K562 (cell line): Measurements from ENCODE around the gene ATXN10. TPM values are rescaled to one million over a fixed set of nuclear protein-coding genes. Genes with fewer than 3 reads are reported as not detected.

ENCODE experiments used
- ATAC-seq: fragments of 200-7000 bp; cut with Tn5 transposase; 3 replicates; pipeline ENCODE4 v1.9.1; 2020; ENCODE audit warnings: moderate library complexity
- BruUV-seq: library from RNA; stranded (reverse); fragments of 400-500 nt; replicated peaks from 2 replicates; lab custom pipeline; 2021; lab: Mats Ljungman, UMichigan
- CTCF ChIA-PET: fragments of 300-600 bp; formaldehyde crosslinking; extraction: SDS; loops from one replicate; lab custom pipeline; 2021; ENCODE audit warnings: low intra/inter-chr PET ratio; lab: Yijun Ruan, JAX
- POLR2A ChIA-PET: fragments of 300-600, 350-650 bp; sonication (Branson Sonifier 250); formaldehyde crosslinking; extraction: SDS; loops from one replicate; lab custom pipeline; 2021; ENCODE audit warnings: antibody characterized with exemption, inconsistent platforms; lab: Yijun Ruan, JAX
- DNase-seq, 4 experiments: peaks; one replicate each; pipeline versions ENCODE4 v3.0.0 to v3.0.0-alpha.2; 2011 to 2018; ENCODE audit warnings: low spot score in 3 of 4, mixed read lengths in 3 of 4; ENCODE audit errors: extremely low read depth in 1 of 4
- FAIRE-seq: peaks from 2 replicates; lab custom pipeline; 2011; peaks lifted over from hg19 to GRCh38; lab: Jason Lieb, UNC
- H2AFZ ChIP-seq: 2 replicates; pipeline ENCODE4 v1.6.0; 2011; ENCODE audit warnings: low read depth, low read length, control low read depth, inconsistent platforms
- H3K27ac ChIP-seq: fragments of 200-600 bp; 3 replicates; pipeline ENCODE4 v1.8.0; 2011; ENCODE audit warnings: low read depth, mild to moderate bottlenecking, control low read depth, inconsistent platforms, low read length, moderate library complexity, mixed read lengths; ENCODE audit errors: extremely low read depth
- H3K27me3 ChIP-seq, 2 experiments: fragments of 300-600 bp in 1 of 2; 2 replicates in 1 of 2; 3 replicates in 1 of 2; pipeline versions ENCODE4 v1.6.0 to v1.8.0; 2011; ENCODE audit warnings: inconsistent platforms in 2 of 2, low read length in 2 of 2, mild to moderate bottlenecking in 1 of 2, mixed read lengths in 1 of 2, moderate library complexity in 1 of 2; ENCODE audit not compliant: control insufficient read depth in 2 of 2, insufficient read depth in 2 of 2
- H3K36me3 ChIP-seq: fragments of 300-600 bp; 3 replicates; pipeline ENCODE4 v1.8.0; 2011; ENCODE audit warnings: mild to moderate bottlenecking, low read length, inconsistent platforms; ENCODE audit not compliant: control insufficient read depth, insufficient read depth
- H3K4me1 ChIP-seq, 2 experiments: fragments of 200-600 bp in 1 of 2; replicated peaks in 1 of 2; 2 replicates in 1 of 2; 3 replicates in 1 of 2; pipeline versions ENCODE4 v1.5.1 to v1.8.0; 2011; ENCODE audit warnings: inconsistent platforms in 2 of 2, low read length in 2 of 2, mild to moderate bottlenecking in 1 of 2, mixed read lengths in 1 of 2, moderate library complexity in 1 of 2; ENCODE audit not compliant: control insufficient read depth in 2 of 2, insufficient read depth in 2 of 2
- H3K4me2 ChIP-seq: 2 replicates; pipeline ENCODE4 v1.6.1; 2011; ENCODE audit warnings: low read length, control low read depth, inconsistent platforms, mixed read lengths; ENCODE audit not compliant: insufficient read depth
- H3K4me3 ChIP-seq: fragments of 200-600 bp; sonication (generic), shearing (Covaris generic); 2 replicates; pipeline ENCODE4 v1.5.1; 2016; ENCODE audit warnings: control low read depth, inconsistent platforms
- H3K79me2 ChIP-seq: fragments of 200-600 bp; 3 replicates; pipeline ENCODE4 v1.8.0; 2011; ENCODE audit warnings: low read length, inconsistent platforms; ENCODE audit not compliant: control insufficient read depth, insufficient read depth
- H3K9ac ChIP-seq, 2 experiments: 2 replicates each; pipeline versions ENCODE4 v1.6.0 to v1.6.1; 2011; ENCODE audit warnings: low read depth in 2 of 2, low read length in 2 of 2, control low read depth in 1 of 2, inconsistent platforms in 1 of 2, mild to moderate bottlenecking in 1 of 2, mixed read lengths in 1 of 2; ENCODE audit not compliant: insufficient read depth in 1 of 2
- H3K9me1 ChIP-seq: one replicate; pipeline ENCODE4 v1.6.0; 2011; ENCODE audit warnings: inconsistent platforms, mild to moderate bottlenecking, low read length, moderate library complexity; ENCODE audit not compliant: control insufficient read depth, insufficient read depth
- H3K9me3 ChIP-seq: replicated peaks from 2 replicates; pipeline ENCODE4 v1.5.1; 2011; ENCODE audit warnings: low read depth, low read length, inconsistent platforms; ENCODE audit not compliant: control insufficient read depth, insufficient read depth
- H4K20me1 ChIP-seq: replicated peaks from 2 replicates; pipeline ENCODE4 v1.6.1; 2011; ENCODE audit warnings: low read length, inconsistent platforms, mixed read lengths; ENCODE audit not compliant: control insufficient read depth, insufficient read depth
- ARID3A ChIP-seq: IDR thresholded peaks from 2 replicates; pipeline ENCODE4 v1.6.1; 2012; ENCODE audit warnings: low read depth, low read length, improper control_type of control experiment, borderline replicate concordance
- ATF3 ChIP-seq, 2 experiments: fragments of 450-650 bp in 1 of 2; sonication (generic) in 1 of 2; formaldehyde crosslinking in 1 of 2; IDR thresholded peaks in 1 of 2; conservative IDR thresholded peaks in 1 of 2; 2 replicates each; pipeline versions ENCODE4 v1.6.1 to v1.8.1; 2016 to 2023; ENCODE audit warnings: mild to moderate bottlenecking in 2 of 2, moderate library complexity in 2 of 2, inconsistent platforms in 1 of 2, missing genetic modification reagents in 1 of 2
- CBFA2T3 ChIP-seq: fragments of 450-650 bp; IDR thresholded peaks from 2 replicates; pipeline ENCODE4 v1.6.1; 2017
- FOXJ3 ChIP-seq: sonication (generic); formaldehyde crosslinking; IDR thresholded peaks from 2 replicates; pipeline ENCODE4 v1.4.0; 2020; ENCODE audit warnings: mild to moderate bottlenecking, missing genetic modification reagents
- FOXP4 ChIP-seq: sonication (generic); formaldehyde crosslinking; IDR thresholded peaks from 2 replicates; pipeline ENCODE4 v1.8.0; 2022; ENCODE audit warnings: mild to moderate bottlenecking, missing genetic modification reagents, borderline replicate concordance
- HDAC1 ChIP-seq, 2 experiments: fragments of 450-650 bp; IDR thresholded peaks; 2 replicates each; pipeline ENCODE4 v1.6.1; 2016 to 2017; ENCODE audit warnings: inconsistent platforms in 1 of 2, mild to moderate bottlenecking in 1 of 2, moderate library complexity in 1 of 2
- L3MBTL2 ChIP-seq: fragments of 450-650 bp; IDR thresholded peaks from 2 replicates; pipeline ENCODE4 v1.6.1; 2016; ENCODE audit warnings: mild to moderate bottlenecking, moderate library complexity
- LCOR ChIP-seq: sonication (generic); formaldehyde crosslinking; IDR thresholded peaks from 2 replicates; pipeline ENCODE4 v1.8.0; 2022; ENCODE audit warnings: mild to moderate bottlenecking, missing genetic modification reagents
- SMARCC2 ChIP-seq: fragments of 450-650 bp; IDR thresholded peaks from 2 replicates; pipeline ENCODE4 v1.6.1; 2017; ENCODE audit warnings: antibody characterized with exemption, moderate library complexity, mild to moderate bottlenecking, low read depth
- ZBTB43 ChIP-seq: sonication (generic); formaldehyde crosslinking; IDR thresholded peaks from 2 replicates; pipeline ENCODE4 v1.8.0; 2023; ENCODE audit warnings: mild to moderate bottlenecking, missing genetic modification reagents
- ZNF449 ChIP-seq: fragments of 250-450 bp; sonication (Bioruptor Pico); IDR thresholded peaks from 2 replicates; pipeline ENCODE4 v1.8.0; 2022; ENCODE audit warnings: moderate library complexity, mild to moderate bottlenecking, inconsistent platforms
- WGBS: fragments of 100-300 bp; shearing (Covaris generic); methylation state at CpG from one replicate; pipeline ENCODE4 v1.1.6; 2016; ENCODE audit warnings: low coverage, mixed read lengths; ENCODE audit not compliant: insufficient coverage; ENCODE audit errors: missing lambda C conversion rate; 5-methylcytosine and 5-hydroxymethylcytosine counted together
- in situ Hi-C: fragments of 300-500 bp; cut with MboI; formaldehyde crosslinking; loops from 4 replicates; pipeline ENCODE4 v1.15.0; 2018; ENCODE audit warnings: inconsistent platforms, mixed read lengths
- intact Hi-C: fragments of 100-400 bp; cut with micrococcal nuclease; formaldehyde crosslinking; loops from 2 replicates; pipeline ENCODE4 v1.14.2; 2022
- polyA plus RNA-seq, 8 experiments: library from polyadenylated mRNA; depleted of rRNA in 4 of 8; stranded (reverse) in 5 of 8; unstranded in 3 of 8; fragments of >200 nt; fragmentation: Nextera tagmentation in 2 of 8; fragmentation: Illumina TruSeq in 1 of 8; extraction: Ambion mirVana in 2 of 8; extraction: Trizol in 1 of 8; gene quantifications; 2 replicates each; pipeline versions ENCODE4 v1.2.1 to v1.2.3, GENCODE V29; 2011 to 2014; ENCODE audit warnings: inconsistent platforms in 1 of 8, missing spikeins in 1 of 8
- total RNA-seq, 7 experiments: library from RNA; depleted of rRNA in 6 of 7; stranded (reverse); fragments of >200 nt in 6 of 7; fragmentation: Illumina TruSeq in 2 of 7; extraction: Trizol in 2 of 7; gene quantifications; 2 replicates each; pipeline versions ENCODE4 v1.2.1 to v1.2.3, GENCODE V29; 2011 to 2021; ENCODE audit warnings: low replicate concordance in 1 of 7

ATXN10 gene
- total and polyA plus RNA-seq, 9 of the 15 experiments (the other 6 are each of a cell fraction or from before 2014, with no cell fraction given), result 11.5 to 190 (median 33.6) TPM

GRCh38 chr22:45762545-45763235, 91.1 kb downstream of the ATXN10 start:
- no peak overlapping the region for H3K27ac ChIP-seq
- no peaks in the 10 kb centered on the region for H3K9me1 ChIP-seq
- H3K9me3 ChIP-seq, result no peaks in the 10 kb centered on the region; the same call in 1 of the 2 replicates
- in situ Hi-C loops, result no loop called here
- intact Hi-C loops, result no loop called here
- H3K36me3 ChIP-seq, result no peaks in the 10 kb centered on the region; the same call in 2 of the 3 replicates
- no peak overlapping the region; a peak in 1 of 4 replicates for H3K9ac ChIP-seq
- DNase-seq (no peak), FAIRE-seq (no peak), ATAC-seq (no peak)
- no TSS peak for BruUV-seq
- H3K4me1 ChIP-seq, result no peaks in the 10 kb centered on the region; a peak in 1 of 5 replicates
- ChIA-PET POLR2A (interaction anchor here (0.6 kb wide), 1 partner anchor 11 kb away, joined by 7 read pairs; no protein-coding TSS in a partner anchor), CTCF (no interaction called here)
- no peaks in the 10 kb centered on the region for H4K20me1 ChIP-seq
- WGBS, result 86% methylated on average over 4 of the region's 7 CpGs
- no peak overlapping the region for H3K4me2 ChIP-seq
- no peaks in the 10 kb centered on the region for H3K27me3 ChIP-seq
- no peaks in the 10 kb centered on the region for H3K79me2 ChIP-seq
- no peak overlapping the region for H3K4me3 ChIP-seq
- H2AFZ ChIP-seq, result no peak overlapping the region
- TF ChIP-seq HDAC1 (IDR thresholded peaks at IDR 0.05) (no peak), ATF3 (IDR thresholded peaks at IDR 0.05) (no peak), ATF3 (CRISPR knock-in tag; conservative IDR thresholded peaks at IDR 0.05) (no peak), ARID3A (no peak), SMARCC2 (no peak), CBFA2T3 (no peak), ZNF449 (no peak), L3MBTL2 (no peak), LCOR (CRISPR knock-in tag) (no peak), FOXJ3 (CRISPR knock-in tag) (no peak), ZBTB43 (CRISPR knock-in tag) (no peak), FOXP4 (CRISPR knock-in tag) (no peak)
